Immature natural killer cell (primary cell): ENCODE results near the gene NFIA. TPM values are rescaled to one million over a fixed set of nuclear protein-coding genes. Genes with fewer than 3 reads are reported as not detected.

ENCODE experiments used
- DNase-seq, 3 donors: peaks; one replicate each; pipeline ENCODE4 v3.0.0; 2022; ENCODE audit warnings: mixed read lengths in 1 of 3
- H3K27ac Mint-ChIP-seq, 6 donors: one replicate each; pipeline ENCODE4 v1.8.0; 2020; ENCODE audit warnings: mixed read lengths in 6 of 6, mild to moderate bottlenecking in 5 of 6, inconsistent platforms in 4 of 6, moderate library complexity in 3 of 6
- H3K27me3 Mint-ChIP-seq, 3 donors: one replicate each; pipeline ENCODE4 v1.8.0; 2020 to 2021; ENCODE audit warnings: low read depth in 3 of 3, mild to moderate bottlenecking in 3 of 3, mixed read lengths in 3 of 3, moderate library complexity in 3 of 3, inconsistent platforms in 1 of 3
- H3K36me3 Mint-ChIP-seq, 3 donors: one replicate each; pipeline ENCODE4 v1.8.0; 2020; ENCODE audit warnings: mixed read lengths in 3 of 3, inconsistent platforms in 2 of 3, mild to moderate bottlenecking in 2 of 3
- H3K4me1 Mint-ChIP-seq, 2 donors: one replicate each; pipeline ENCODE4 v1.8.0; 2020; ENCODE audit warnings: inconsistent platforms in 2 of 2, mild to moderate bottlenecking in 2 of 2, mixed read lengths in 2 of 2, moderate library complexity in 1 of 2
- H3K4me3 Mint-ChIP-seq, 5 donors: one replicate each; pipeline ENCODE4 v1.8.0; 2020; ENCODE audit warnings: mild to moderate bottlenecking in 5 of 5, mixed read lengths in 5 of 5, inconsistent platforms in 3 of 5, moderate library complexity in 3 of 5
- H3K9me3 Mint-ChIP-seq, 6 donors: one replicate each; pipeline ENCODE4 v1.8.0; 2020; ENCODE audit warnings: mild to moderate bottlenecking in 6 of 6, mixed read lengths in 6 of 6, inconsistent platforms in 4 of 6, moderate library complexity in 3 of 6
- polyA plus RNA-seq, 3 donors: library from polyadenylated mRNA; unstranded; fragments of 300-500 nt; fragmentation: Illumina TruSeq; gene quantifications; one replicate each; pipeline ENCODE4 v1.2.3, GENCODE V29; 2021

Gene NFIA
- polyA plus RNA-seq, 3 donors from 2014 or later, result 1.7 to 11.5 (median 3.9) TPM

- H3K27ac Mint-ChIP-seq, result no peak overlapping the region
- H3K36me3 Mint-ChIP-seq, result no peaks in the 10 kb centered on the region
- DNase-seq, result no peak
- H3K9me3 Mint-ChIP-seq, result no peaks in the 10 kb centered on the region
- H3K27me3 Mint-ChIP-seq, result peaks cover 0 to 3% (median 2%) of the 10 kb centered on the region in 3 donors
- peaks cover 0 to 7% of the 10 kb centered on the region in 2 donors for H3K4me1 Mint-ChIP-seq
- no peak overlapping the region for H3K4me3 Mint-ChIP-seq
Observed at GRCh38 chr1:61215119-61215518, 132.8 kb downstream of the NFIA start.

DNA sequence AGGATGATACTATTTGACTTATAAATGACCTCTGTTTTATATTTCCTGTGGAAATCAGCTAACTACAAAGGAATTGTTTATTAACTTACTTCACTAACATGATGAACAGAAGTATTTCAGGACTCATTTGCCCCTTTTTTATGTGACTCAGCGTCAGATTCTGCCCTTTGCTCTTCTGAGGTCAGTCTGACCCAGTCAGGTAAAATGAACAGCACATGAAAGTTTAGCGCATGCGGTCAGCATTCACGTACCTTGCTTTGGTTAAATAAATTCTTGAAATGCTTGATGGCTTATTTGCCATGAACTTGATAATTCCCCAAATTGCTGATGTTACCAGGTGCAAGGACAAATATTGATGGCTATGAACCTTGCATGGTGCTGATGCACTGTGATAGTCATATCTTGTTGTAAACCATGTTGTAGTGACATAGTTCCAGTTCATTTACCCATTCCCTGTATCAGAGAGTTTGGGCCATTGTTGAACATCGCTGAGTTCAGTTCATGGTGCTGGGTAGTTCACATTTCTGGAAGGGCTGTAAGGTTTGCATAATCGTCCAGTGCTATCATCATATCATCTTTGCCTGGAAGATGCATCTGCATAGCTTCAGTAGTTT is 133.4 kb downstream of the NFIA start:
- H3K4me3 Mint-ChIP-seq, result no peak overlapping the region
- H3K9me3 Mint-ChIP-seq, result no peaks in the 10 kb centered on the region
- H3K27me3 Mint-ChIP-seq, result peaks cover 0 to 3% (median 2%) of the 10 kb centered on the region in 3 donors
- H3K4me1 Mint-ChIP-seq, result peaks cover 0 to 7% of the 10 kb centered on the region in 2 donors
- no peaks in the 10 kb centered on the region for H3K36me3 Mint-ChIP-seq
- no peak for DNase-seq
- H3K27ac Mint-ChIP-seq, result no peak overlapping the region

GRCh38 chr1:61220536-61220935 is 138.2 kb downstream of the NFIA start:
- Mint-ChIP-seq H3K4me3 (no peak overlapping the region), H3K9me3 (no peaks in the 10 kb centered on the region), H3K27me3 (peaks cover 0 to 1% (median 0%) of the 10 kb centered on the region in 3 donors), H3K27ac (no peak overlapping the region), H3K4me1 (no peaks in the 10 kb centered on the region), H3K36me3 (no peaks in the 10 kb centered on the region)
- no peak for DNase-seq

GRCh38 chr1:61221642-61222041 is 139.3 kb downstream of the NFIA start:
- Mint-ChIP-seq H3K9me3 (no peaks in the 10 kb centered on the region), H3K4me1 (no peaks in the 10 kb centered on the region), H3K27ac (no peak overlapping the region), H3K27me3 (peaks cover 0 to 1% (median 0%) of the 10 kb centered on the region in 3 donors), H3K36me3 (no peaks in the 10 kb centered on the region), H3K4me3 (no peak overlapping the region)
- DNase-seq, result no peak

DNA sequence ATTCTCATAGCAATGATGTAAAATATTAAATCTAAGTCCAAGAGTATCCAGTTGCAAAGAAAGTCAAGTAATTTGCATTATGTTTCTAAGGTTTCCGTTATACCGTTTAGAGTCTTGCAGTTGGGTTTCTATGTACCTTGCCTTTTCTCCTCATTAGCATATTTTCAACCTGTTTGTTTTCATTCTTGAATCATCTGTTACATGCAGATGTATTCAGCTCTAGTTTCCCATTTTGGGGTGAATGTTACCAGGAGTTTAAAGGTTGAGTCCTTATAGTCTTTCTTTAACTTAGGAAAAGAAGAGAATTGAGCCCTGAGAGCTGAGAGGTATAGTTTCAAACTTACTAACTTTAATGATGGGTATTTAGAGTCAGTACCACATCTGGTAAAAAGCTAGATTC is 139.9 kb downstream of the NFIA start:
- H3K4me1 Mint-ChIP-seq, result no peaks in the 10 kb centered on the region
- no peaks in the 10 kb centered on the region for H3K36me3 Mint-ChIP-seq

DNA sequence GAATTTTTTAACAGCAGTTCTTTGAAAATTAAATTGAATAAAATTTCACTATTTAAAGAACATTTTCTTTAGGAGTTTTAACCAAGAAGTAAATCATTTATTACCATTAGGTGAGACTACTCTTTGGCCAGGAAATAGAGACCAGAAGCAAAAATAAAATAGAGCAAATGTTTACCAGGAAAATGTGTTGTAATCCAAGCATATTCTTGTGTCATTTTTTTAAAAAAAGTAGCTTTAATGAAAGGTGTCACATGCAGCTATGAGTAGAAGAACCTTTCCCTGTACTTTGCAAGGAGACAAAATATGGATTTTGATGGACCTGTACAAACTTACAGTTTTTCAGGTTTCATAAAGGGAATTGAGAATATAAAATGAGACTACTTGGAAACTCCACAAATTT is 140.8 kb downstream of the NFIA start:
- Mint-ChIP-seq H3K4me1 (no peaks in the 10 kb centered on the region), H3K9me3 (no peaks in the 10 kb centered on the region), H3K27ac (no peak overlapping the region), H3K4me3 (no peak overlapping the region), H3K27me3 (peaks cover 0 to 1% (median 0%) of the 10 kb centered on the region in 3 donors), H3K36me3 (no peaks in the 10 kb centered on the region)
- DNase-seq, result no peak

More for the DNA sequence above, 139.9 kb downstream of the NFIA start:
- no peak for DNase-seq
- H3K4me3 Mint-ChIP-seq, result no peak overlapping the region
- H3K27ac Mint-ChIP-seq, result no peak overlapping the region
- no peaks in the 10 kb centered on the region for H3K9me3 Mint-ChIP-seq
- H3K27me3 Mint-ChIP-seq, result peaks cover 0 to 1% (median 0%) of the 10 kb centered on the region in 3 donors

DNA sequence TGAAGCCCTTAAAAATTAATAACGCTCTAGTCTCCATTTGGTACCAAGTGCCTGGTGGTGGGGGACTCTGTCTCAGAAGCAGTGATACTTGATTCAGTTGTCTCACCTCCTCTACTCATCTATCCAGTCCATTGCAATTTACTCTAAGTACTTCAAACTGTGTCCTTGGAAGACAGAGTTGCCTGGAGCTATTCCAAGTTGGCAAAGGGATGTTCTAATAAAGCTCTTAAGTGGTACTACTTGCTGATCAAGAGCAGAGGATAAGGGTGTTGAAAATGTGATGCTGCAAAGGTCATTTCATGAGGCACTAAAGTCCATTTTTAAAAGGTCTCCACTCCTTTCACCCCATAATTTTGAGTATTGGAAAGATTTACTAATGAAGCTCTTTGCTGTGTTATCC is 142.2 kb downstream of the NFIA start:
- no peak overlapping the region for H3K27ac Mint-ChIP-seq
- H3K27me3 Mint-ChIP-seq, result peaks cover 0 to 3% (median 1%) of the 10 kb centered on the region in 3 donors
- no peak overlapping the region for H3K4me3 Mint-ChIP-seq
- no peaks in the 10 kb centered on the region for H3K36me3 Mint-ChIP-seq
- no peaks in the 10 kb centered on the region for H3K9me3 Mint-ChIP-seq
- DNase-seq, result no peak
- H3K4me1 Mint-ChIP-seq, result no peaks in the 10 kb centered on the region

DNA sequence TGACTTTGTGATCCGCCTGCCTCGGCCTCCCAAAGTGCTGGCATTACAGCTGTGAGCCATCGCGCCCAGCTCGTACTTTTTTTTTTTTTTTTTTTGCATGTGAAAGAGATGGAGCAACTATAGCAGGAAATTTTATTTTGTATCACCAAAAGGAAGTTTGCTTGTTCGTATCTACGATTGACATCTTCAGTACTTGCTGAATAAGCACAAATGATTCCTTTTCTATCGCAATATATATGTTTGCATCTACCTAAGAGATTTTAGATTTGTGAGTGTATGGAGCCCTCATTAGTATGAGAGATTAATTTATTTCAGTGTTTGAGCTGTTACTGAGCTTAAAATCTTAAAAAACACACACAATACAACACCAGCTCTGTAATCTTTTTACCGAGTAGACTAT is 143.1 kb downstream of the NFIA start:
- Mint-ChIP-seq H3K9me3 (no peaks in the 10 kb centered on the region), H3K27ac (no peak overlapping the region), H3K27me3 (peaks cover 0 to 3% (median 3%) of the 10 kb centered on the region in 3 donors), H3K4me1 (no peaks in the 10 kb centered on the region), H3K4me3 (no peak overlapping the region), H3K36me3 (no peaks in the 10 kb centered on the region)
- DNase-seq, result no peak

GRCh38 chr1:61226791-61227567 is 144.6 kb downstream of the NFIA start:
- no peak overlapping the region for H3K27ac Mint-ChIP-seq
- no peak overlapping the region for H3K4me3 Mint-ChIP-seq
- DNase-seq, result no peak
- H3K9me3 Mint-ChIP-seq, result no peaks in the 10 kb centered on the region
- H3K27me3 Mint-ChIP-seq, result peaks cover 0 to 3% (median 1%) of the 10 kb centered on the region in 3 donors
- no peaks in the 10 kb centered on the region for H3K36me3 Mint-ChIP-seq
- H3K4me1 Mint-ChIP-seq, result no peaks in the 10 kb centered on the region

- H3K9me3 Mint-ChIP-seq, result no peaks in the 10 kb centered on the region
- no peaks in the 10 kb centered on the region for H3K36me3 Mint-ChIP-seq
- H3K27me3 Mint-ChIP-seq, result peaks cover 0 to 4% (median 3%) of the 10 kb centered on the region in 3 donors
- H3K27ac Mint-ChIP-seq, result no peak overlapping the region
- no peak overlapping the region for H3K4me3 Mint-ChIP-seq
- H3K4me1 Mint-ChIP-seq, result no peaks in the 10 kb centered on the region
- no peak for DNase-seq
Observed at GRCh38 chr1:61227857-61228550, 145.6 kb downstream of the NFIA start.

DNA sequence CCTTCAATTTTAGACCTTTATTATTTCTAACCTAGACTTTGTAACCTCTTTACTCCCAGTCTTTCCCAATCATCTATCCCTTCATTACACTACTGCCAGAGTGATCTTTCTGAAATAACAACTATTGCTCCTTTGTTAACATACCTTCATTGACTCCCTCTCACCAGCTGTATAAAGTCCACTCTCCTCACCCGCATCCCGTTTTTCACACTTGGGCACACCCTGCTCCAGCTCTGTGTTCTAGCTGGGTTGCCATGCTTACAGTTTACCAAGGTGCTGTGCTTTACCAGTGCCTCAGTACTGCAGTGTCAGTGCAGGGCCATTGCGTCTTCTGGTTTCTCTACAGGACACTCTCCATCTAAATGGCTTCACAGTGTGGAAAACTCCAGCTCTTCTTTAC is 148.2 kb downstream of the NFIA start:
- H3K9me3 Mint-ChIP-seq, result no peaks in the 10 kb centered on the region
- peaks cover 3 to 6% (median 3%) of the 10 kb centered on the region in 3 donors for H3K27me3 Mint-ChIP-seq
- no peak overlapping the region for H3K27ac Mint-ChIP-seq
- H3K4me1 Mint-ChIP-seq, result no peaks in the 10 kb centered on the region
- no peak for DNase-seq
- H3K36me3 Mint-ChIP-seq, result peaks cover 0 to 4% (median 0%) of the 10 kb centered on the region in 3 donors
- no peak overlapping the region for H3K4me3 Mint-ChIP-seq

DNA sequence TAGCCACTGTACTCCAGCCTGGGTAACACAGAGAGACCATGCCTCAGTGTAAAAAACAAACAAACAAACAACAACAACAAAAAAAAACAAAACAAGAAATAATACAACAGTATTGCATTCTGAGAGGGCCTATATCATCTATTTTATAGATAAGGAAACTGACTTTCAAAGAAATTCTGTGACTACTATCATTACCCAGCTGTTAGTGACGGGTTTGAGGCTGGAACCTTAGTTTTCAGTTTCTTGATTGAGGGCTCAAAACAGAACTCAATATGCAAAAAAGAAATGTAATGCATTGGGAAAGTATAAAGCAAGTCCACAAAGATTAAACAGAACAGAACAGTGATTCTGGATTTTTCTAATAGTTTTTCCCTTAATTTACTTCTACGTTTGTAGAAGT is 149.4 kb downstream of the NFIA start:
- Mint-ChIP-seq H3K9me3 (no peaks in the 10 kb centered on the region), H3K36me3 (peaks cover 0 to 4% (median 0%) of the 10 kb centered on the region in 3 donors), H3K4me3 (no peak overlapping the region), H3K4me1 (no peaks in the 10 kb centered on the region), H3K27me3 (peaks cover 3 to 8% (median 3%) of the 10 kb centered on the region in 3 donors), H3K27ac (no peak overlapping the region)
- DNase-seq, result no peak

- Mint-ChIP-seq H3K27me3 (peaks cover 3 to 8% (median 3%) of the 10 kb centered on the region in 3 donors), H3K36me3 (peaks cover 0 to 4% (median 0%) of the 10 kb centered on the region in 3 donors), H3K27ac (no peak overlapping the region), H3K9me3 (no peaks in the 10 kb centered on the region), H3K4me1 (no peaks in the 10 kb centered on the region), H3K4me3 (no peak overlapping the region)
- DNase-seq, result no peak
Observed at GRCh38 chr1:61233121-61233660, 150.8 kb downstream of the NFIA start.

DNA sequence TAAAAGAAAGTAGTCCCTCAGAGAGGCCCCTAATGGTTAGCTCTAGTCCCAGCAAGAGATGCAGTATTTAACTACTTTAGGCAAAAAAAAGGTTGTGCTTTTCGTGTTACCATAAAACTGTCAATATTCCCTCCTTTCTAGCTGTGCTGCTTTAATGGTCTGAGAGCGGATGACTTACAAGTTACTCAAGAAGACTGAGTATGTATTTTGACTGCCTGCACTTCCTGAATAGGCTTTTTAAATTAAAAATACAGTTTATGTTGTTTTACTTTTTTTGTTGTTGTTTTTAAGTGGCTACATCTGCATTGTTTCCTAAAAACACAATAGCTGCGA is 152.2 kb downstream of the NFIA start:
- Mint-ChIP-seq H3K4me1 (no peaks in the 10 kb centered on the region), H3K27ac (no peak overlapping the region), H3K9me3 (no peaks in the 10 kb centered on the region), H3K4me3 (no peak overlapping the region), H3K27me3 (peaks cover 2 to 6% (median 3%) of the 10 kb centered on the region in 3 donors), H3K36me3 (peaks cover 0 to 4% (median 0%) of the 10 kb centered on the region in 3 donors)
- no peak for DNase-seq
